HG02981 (cell line): ENCODE measurements around the gene STEAP1B.

Experiments used
- ATAC-seq: cut with Tn5 transposase; IDR thresholded peaks from one replicate; pipeline ENCODE4 v1.9.1; 2021; ENCODE audit warnings: mild to moderate bottlenecking, moderate library complexity; ENCODE audit not compliant: unreplicated experiment

The STEAP1B gene

DNA sequence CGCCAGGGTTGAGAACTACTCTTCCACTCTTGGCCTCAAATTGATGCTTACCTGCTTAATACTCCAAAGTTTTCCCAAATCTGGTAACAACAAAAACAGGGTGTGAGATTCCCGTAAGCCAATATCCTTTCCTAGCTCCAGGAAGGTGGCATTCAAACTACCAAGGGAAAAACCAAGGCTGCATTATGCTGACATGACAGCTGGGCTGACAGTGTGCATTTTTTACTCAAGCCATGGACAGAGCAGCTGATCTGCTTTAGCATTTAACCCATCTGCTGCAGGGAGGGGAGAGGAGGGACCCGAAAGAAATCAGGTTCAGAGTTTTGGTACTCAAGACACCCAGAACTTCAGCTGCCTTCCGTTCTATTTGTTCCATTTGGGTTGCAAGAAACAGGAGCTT is 93.3 kb downstream of the STEAP1B start:
- ATAC-seq, result no peak

GRCh38 chr7:22404421-22405023 is 95.5 kb downstream of the STEAP1B start:
- ATAC-seq, result no peak

DNA sequence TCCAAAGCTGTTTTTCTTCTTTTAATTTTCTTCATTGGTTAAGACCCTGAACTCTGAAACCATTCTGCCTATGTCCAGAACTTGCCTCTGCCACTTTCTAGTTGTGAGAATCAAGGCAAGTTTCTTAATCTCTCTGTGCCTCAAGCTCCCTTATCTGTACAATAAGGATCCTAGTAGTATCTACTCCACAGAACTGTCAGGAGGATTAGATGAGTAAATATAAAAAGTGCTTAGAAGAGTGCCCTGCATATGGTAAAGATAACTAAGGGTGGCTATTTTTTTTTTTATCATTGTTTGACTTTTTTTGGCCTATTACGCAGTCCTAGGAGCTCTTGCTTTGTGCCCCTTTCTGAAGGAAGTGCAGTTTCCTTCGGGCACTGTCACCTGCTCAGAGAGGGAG is 96.6 kb downstream of the STEAP1B start:
- ATAC-seq, result no peak

GRCh38 chr7:22402250-22402649 is 97.7 kb downstream of the STEAP1B start:
- ATAC-seq, result peak; percentile 39

GRCh38 chr7:22400936-22401553 is 98.9 kb downstream of the STEAP1B start:
- ATAC-seq, result no peak

DNA sequence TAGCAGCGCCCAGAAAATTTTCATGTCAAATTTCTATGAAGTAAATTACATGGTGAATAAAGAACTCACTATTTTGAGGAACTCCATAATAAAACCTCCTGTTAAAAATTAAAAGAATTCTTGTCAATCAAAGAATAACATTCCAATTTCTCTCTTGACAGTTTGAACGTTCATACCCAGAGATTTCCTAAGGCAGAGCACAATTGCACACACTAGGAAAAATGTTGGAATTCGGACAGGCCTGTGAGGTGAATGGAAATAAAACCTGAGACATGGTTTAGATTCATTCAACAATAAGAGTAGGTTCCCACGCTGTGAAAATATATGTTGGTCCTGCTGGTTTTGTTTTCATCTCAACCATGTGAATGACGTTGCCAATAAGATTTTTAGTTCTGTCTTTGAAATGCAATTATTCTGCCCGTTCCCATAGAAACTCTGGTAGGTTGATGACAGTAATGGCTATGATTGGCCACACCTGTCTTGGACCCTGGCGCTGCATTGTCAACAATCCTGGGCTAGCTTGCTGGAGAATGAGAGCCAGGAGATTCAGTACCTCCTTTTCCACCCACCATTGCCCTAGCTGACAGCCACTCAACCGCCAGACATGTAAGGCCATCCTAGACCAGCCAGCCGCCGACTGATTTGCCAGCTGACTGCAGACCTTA is 99.7 kb downstream of the STEAP1B start:
- no peak for ATAC-seq

DNA sequence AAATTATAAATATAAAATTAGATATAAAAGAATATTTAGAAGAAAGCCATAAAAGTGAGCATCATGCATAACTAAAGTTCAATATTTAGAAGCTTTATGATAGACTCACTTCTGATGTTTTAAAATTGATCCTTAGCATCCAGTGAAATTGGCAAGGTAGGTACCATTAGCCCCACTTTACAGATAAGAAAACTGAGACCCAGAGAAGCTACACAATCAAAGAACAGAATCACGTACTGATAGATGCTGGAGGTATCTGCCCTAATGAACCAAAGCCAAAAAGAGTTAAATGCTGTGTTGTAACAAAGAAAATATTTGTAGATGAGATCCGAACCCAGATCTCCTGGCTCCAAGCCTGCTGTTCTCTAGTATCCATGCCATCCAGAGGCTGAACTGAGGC is 100.4 kb downstream of the STEAP1B start:
- no peak for ATAC-seq

DNA sequence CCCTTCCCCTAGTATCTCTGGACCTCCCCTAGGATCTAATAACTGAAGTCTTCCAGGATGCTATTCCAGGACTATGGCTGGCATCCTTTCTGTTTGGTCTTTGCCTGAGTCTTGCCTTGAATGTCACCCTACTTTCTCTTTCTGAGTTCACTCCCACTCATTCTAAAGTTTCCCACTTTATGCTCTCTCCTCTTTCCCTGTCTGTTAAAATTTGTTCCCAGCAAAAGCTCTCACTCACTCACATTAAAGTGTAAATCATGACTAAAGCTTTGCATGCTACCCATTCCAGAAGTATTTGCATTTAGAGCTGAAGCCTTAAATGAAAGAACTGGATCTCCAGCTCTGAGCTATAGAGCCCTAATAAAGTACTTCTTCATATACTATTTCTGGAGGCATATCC is 100.9 kb downstream of the STEAP1B start:
- ATAC-seq, result no peak

- no peak for ATAC-seq
These were observed 102.0 kb downstream of the STEAP1B start for GRCh38 chr7:22397981-22398380.

- no peak for ATAC-seq
These were observed 104.8 kb downstream of the STEAP1B start for GRCh38 chr7:22395222-22395621.

- no peak for ATAC-seq
These were observed 105.2 kb downstream of the STEAP1B start for GRCh38 chr7:22394739-22395138.

DNA sequence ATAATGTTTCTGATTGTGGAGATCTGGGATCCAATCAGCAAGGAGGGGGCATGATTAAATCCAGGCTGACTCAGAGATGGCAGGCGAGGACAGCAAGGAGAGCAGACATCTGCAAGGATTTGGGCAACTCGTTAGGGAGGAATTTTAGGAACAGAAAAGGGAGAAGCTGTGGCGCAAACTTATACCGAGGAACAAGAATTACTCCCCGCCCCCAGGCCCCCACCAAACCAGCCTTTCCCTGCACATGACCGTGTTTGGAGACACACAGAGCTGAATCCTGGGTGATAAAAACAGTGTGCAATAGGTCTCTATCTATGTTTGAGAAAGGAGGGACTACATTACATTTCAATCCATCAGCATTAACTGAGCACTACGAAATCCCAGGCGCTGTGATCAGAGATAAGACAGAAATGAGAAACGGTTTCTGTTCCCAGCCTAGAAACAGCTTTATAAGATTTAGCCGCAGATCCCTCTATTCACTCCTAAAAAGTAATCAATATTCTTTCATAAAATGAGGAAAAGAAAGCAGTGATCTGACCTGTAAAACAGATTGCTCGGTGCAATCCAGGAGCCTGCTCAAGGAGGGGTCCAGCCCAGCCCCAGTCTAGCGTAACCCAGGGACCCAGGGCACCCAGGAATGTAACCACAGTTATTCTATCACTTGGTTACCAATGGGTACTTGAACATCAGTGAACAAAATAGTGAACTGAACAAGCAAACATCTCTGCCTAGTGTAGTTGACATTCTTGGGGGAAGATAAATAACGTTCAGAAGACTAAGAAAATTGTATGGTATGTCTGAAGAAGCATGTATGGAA is 105.9 kb downstream of the STEAP1B start:
- ATAC-seq, result no peak

- no peak for ATAC-seq
These were observed 109.5 kb downstream of the STEAP1B start for GRCh38 chr7:22390516-22390915.

DNA sequence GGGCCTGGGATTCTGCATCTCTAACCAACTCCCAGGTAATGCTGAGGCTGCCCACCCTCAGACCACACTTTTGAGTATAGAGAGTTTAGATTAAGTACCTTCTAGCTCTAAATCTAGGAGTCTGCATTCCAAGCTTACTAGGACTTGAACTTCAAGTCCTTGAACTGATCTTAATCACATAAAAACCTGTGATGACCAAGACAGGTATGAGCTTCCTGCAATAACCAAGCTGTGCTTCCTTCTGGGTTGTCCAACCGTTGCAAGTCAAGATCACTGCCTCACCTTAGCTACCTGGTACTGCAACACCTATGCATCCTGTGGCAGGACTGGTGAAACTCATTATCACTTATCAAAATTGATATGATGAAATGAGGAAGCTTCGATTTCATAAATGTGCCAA is 110.1 kb downstream of the STEAP1B start:
- no peak for ATAC-seq

DNA sequence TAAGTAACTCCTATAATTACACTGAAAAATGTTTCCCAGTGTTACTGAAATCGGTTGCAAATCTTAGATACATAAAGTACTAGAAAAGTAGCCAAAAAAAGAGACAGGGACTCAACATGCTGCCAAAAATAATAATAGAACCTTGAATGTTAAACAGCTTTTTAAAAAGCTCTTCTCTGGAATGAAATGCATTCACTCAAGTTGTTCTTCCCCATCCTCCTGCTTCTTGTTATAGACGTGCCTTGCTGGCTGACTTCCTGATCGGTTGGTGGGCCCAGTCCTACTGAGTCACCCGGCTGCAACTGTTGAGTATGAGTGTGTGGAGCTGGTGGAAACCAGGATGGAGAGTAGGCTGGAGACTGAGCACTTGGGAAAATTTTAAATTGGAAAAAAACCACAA is 112.4 kb downstream of the STEAP1B start:
- no peak for ATAC-seq

GRCh38 chr7:22386865-22387264 is 113.1 kb downstream of the STEAP1B start:
- peak; percentile 73 for ATAC-seq

- peak; percentile 73 for ATAC-seq
These were observed 113.7 kb downstream of the STEAP1B start for GRCh38 chr7:22386206-22386858.

- no peak for ATAC-seq
These were observed 114.7 kb downstream of the STEAP1B start for GRCh38 chr7:22385326-22385725.

DNA sequence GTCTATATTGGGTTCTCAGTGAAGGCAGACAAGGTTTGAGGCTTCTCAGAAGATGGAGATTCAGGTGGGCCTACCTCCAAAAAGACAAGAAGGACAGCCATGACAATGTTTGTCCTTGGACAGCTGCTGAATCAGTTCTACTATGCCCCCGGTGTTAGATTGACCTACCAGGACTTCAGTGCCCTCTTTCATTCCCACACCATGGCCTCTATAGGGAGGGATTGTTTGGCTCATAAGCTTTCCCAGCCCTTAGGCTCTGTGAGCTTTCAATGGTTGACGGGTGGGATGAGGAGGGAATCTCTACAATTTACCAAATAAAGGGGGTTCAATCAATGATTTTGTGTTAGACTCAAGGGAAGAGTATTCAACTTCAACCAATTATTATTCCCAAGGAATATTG is 119.7 kb downstream of the STEAP1B start:
- no peak for ATAC-seq

GRCh38 chr7:22378199-22378980 is 121.6 kb downstream of the STEAP1B start:
- no peak for ATAC-seq
